ENCODE data around the gene SRR. TPM values are rescaled to one million over a fixed set of nuclear protein-coding genes. Genes with fewer than 3 reads are reported as not detected.

Gene SRR
- total and polyA plus RNA-seq, 9 of the 15 experiments (the other 6 are each of a cell fraction or from before 2014, with no cell fraction given): 5.0 to 19.4 (median 7.9) TPM

- no peak overlapping the region for H3K27ac ChIP-seq (ENCODE audit: extremely low read depth, low read depth, low read length)
- WGBS (ENCODE audit: insufficient coverage, low coverage, missing lambda C conversion rate): 88% methylated on average over 5 of the region's 6 CpGs
- in situ Hi-C loops (cut with MboI) (no loop called here), intact Hi-C loops (cut with micrococcal nuclease) (loop anchor here (5.0 kb wide), 1 partner anchor 299 kb away; no protein-coding TSS in a partner anchor)
- H2AFZ ChIP-seq (ENCODE audit: low read depth, low read length): no peak overlapping the region
- no peak overlapping the region for H3K4me2 ChIP-seq (ENCODE audit: insufficient read depth, low read length)
- TF ChIP-seq SRSF9 (IDR thresholded peaks at IDR 0.05; ENCODE audit: borderline replicate concordance, low read depth, low read length) (no peak), ZBED1 (IDR thresholded peaks at IDR 0.05) (no peak), TBP (optimal IDR thresholded peaks at IDR 0.05; ENCODE audit: low read depth, low read length) (no peak), FOXJ2 (tag; IDR thresholded peaks at IDR 0.05) (no peak), RUNX1 (IDR thresholded peaks at IDR 0.05; ENCODE audit: low read depth) (no peak), ZNF76 (CRISPR knock-in tag; IDR thresholded peaks at IDR 0.05; ENCODE audit: borderline replicate concordance) (no peak)
- ATAC-seq: no peak
- H3K9me1 ChIP-seq (ENCODE audit: control insufficient read depth, insufficient read depth, low read length): no peaks in the 10 kb centered on the region
- H3K4me1 ChIP-seq (replicated peaks in 1 of 2; ENCODE audit: control insufficient read depth in 2 of 2, insufficient read depth in 2 of 2, low read length in 2 of 2): peaks cover 0 to 8% of the 10 kb centered on the region in 2 experiments; a peak in 2 of 5 replicates
- ChIA-PET CTCF (ENCODE audit: low intra/inter-chr PET ratio) (no interaction called here), POLR2A (interaction anchor here (1.1 kb wide), 1 partner anchor 10 kb away, joined by 3 read pairs; no protein-coding TSS in a partner anchor)
- no peak for DNase-seq (ENCODE audit: extremely low read depth in 1 of 4, low spot score in 3 of 4)
- no TSS peak for BruUV-seq (replicated peaks)
- H4K20me1 ChIP-seq (replicated peaks; ENCODE audit: control insufficient read depth, insufficient read depth, low read length): no peaks in the 10 kb centered on the region
- H3K9ac ChIP-seq (ENCODE audit: insufficient read depth in 1 of 2, low read depth in 2 of 2, low read length in 2 of 2): no peak overlapping the region
- H3K79me2 ChIP-seq (ENCODE audit: control insufficient read depth, insufficient read depth, low read length): no peaks in the 10 kb centered on the region
- H3K4me3 ChIP-seq: no peak overlapping the region
- H3K27me3 ChIP-seq (ENCODE audit: control insufficient read depth in 2 of 2, insufficient read depth in 2 of 2, low read length in 2 of 2): no peaks in the 10 kb centered on the region
- H3K36me3 ChIP-seq (ENCODE audit: control insufficient read depth, insufficient read depth, low read length): no peaks in the 10 kb centered on the region
- H3K9me3 ChIP-seq (replicated peaks; ENCODE audit: control insufficient read depth, insufficient read depth, low read depth, low read length): no peaks in the 10 kb centered on the region
- no peak for FAIRE-seq
Measured at GRCh38 chr17:2351269-2351668, 47.5 kb downstream of the SRR start.

- H3K4me2 ChIP-seq (ENCODE audit: insufficient read depth, low read length): no peak overlapping the region
- H3K4me3 ChIP-seq: no peak overlapping the region
- no peaks in the 10 kb centered on the region for H3K36me3 ChIP-seq (ENCODE audit: control insufficient read depth, insufficient read depth, low read length)
- no peaks in the 10 kb centered on the region for H3K27me3 ChIP-seq (ENCODE audit: control insufficient read depth in 2 of 2, insufficient read depth in 2 of 2, low read length in 2 of 2)
- FAIRE-seq: no peak
- POLR2A ChIA-PET: interaction anchor here (0.5 to 1.0 kb wide), 2 partner anchors 37 to 62 kb away, joined by 3 read pairs; no protein-coding TSS in a partner anchor
- peaks cover 3 to 13% of the 10 kb centered on the region in 2 experiments; a peak in 4 of 5 replicates for H3K4me1 ChIP-seq (replicated peaks in 1 of 2; ENCODE audit: control insufficient read depth in 2 of 2, insufficient read depth in 2 of 2, low read length in 2 of 2)
- in situ Hi-C loops (cut with MboI): no loop called here
- ATAC-seq: no peak
- H3K79me2 ChIP-seq (ENCODE audit: control insufficient read depth, insufficient read depth, low read length): no peaks in the 10 kb centered on the region
- no peak for DNase-seq (ENCODE audit: extremely low read depth in 1 of 4, low spot score in 3 of 4)
- H3K9ac ChIP-seq (ENCODE audit: insufficient read depth in 1 of 2, low read depth in 2 of 2, low read length in 2 of 2): no peak overlapping the region
- no peaks in the 10 kb centered on the region for H4K20me1 ChIP-seq (replicated peaks; ENCODE audit: control insufficient read depth, insufficient read depth, low read length)
- no peaks in the 10 kb centered on the region for H3K9me1 ChIP-seq (ENCODE audit: control insufficient read depth, insufficient read depth, low read length)
- H3K9me3 ChIP-seq (replicated peaks; ENCODE audit: control insufficient read depth, insufficient read depth, low read depth, low read length): no peaks in the 10 kb centered on the region
- H3K27ac ChIP-seq (ENCODE audit: extremely low read depth, low read depth, low read length): no peak overlapping the region
- no peak overlapping the region for H2AFZ ChIP-seq (ENCODE audit: low read depth, low read length)
- BruUV-seq (replicated peaks): no TSS peak
- intact Hi-C loops (cut with micrococcal nuclease): loop anchor here (5.0 kb wide), 1 partner anchor 302 kb away; no protein-coding TSS in a partner anchor
- CTCF ChIA-PET (ENCODE audit: low intra/inter-chr PET ratio): no interaction called here
- WGBS (ENCODE audit: insufficient coverage, low coverage, missing lambda C conversion rate): 63% methylated on average over 8 of the region's 8 CpGs
- TF ChIP-seq TEAD1 (CRISPR knock-in tag; IDR thresholded peaks at IDR 0.05) (no peak), RFX1 (IDR thresholded peaks at IDR 0.05) (no peak), TSHZ1 (CRISPR knock-in tag; IDR thresholded peaks at IDR 0.05) (no peak)
Measured at GRCh38 chr17:2354311-2354710, 50.6 kb downstream of the SRR start.
